GM19438 (cell line): Measurements from ENCODE around the gene CDC42SE2.
"Not testable (repeated sequence)": the region's sequence is repeated elsewhere in the genome, so short reads cannot be mapped to it uniquely, and the experiment has no call there.

Source experiments
- ATAC-seq: cut with Tn5 transposase; IDR thresholded peaks from one replicate; pipeline ENCODE4 v1.9.1; 2021; ENCODE audit warnings: low read depth; ENCODE audit not compliant: unreplicated experiment

CDC42SE2 gene

DNA sequence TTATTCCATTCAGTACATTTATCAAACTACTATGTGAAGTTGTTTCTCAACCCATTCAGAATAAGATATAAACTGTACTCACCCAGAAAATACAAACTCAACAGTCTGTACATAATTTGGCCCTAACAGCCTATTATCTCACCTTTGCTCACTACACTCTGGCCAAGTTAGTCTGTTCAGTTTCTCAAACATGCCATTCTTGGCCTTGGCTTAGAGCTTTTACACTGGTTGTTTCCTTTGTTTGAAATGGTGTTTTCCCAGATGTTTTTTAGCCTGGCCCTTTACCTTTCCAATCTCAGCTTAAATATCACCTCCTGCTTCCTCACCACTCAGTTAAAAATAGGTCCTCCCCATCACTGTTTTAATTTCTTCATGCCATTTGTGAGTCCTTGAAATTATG, 13.6 kb downstream of the CDC42SE2 start:
- no peak for ATAC-seq

DNA sequence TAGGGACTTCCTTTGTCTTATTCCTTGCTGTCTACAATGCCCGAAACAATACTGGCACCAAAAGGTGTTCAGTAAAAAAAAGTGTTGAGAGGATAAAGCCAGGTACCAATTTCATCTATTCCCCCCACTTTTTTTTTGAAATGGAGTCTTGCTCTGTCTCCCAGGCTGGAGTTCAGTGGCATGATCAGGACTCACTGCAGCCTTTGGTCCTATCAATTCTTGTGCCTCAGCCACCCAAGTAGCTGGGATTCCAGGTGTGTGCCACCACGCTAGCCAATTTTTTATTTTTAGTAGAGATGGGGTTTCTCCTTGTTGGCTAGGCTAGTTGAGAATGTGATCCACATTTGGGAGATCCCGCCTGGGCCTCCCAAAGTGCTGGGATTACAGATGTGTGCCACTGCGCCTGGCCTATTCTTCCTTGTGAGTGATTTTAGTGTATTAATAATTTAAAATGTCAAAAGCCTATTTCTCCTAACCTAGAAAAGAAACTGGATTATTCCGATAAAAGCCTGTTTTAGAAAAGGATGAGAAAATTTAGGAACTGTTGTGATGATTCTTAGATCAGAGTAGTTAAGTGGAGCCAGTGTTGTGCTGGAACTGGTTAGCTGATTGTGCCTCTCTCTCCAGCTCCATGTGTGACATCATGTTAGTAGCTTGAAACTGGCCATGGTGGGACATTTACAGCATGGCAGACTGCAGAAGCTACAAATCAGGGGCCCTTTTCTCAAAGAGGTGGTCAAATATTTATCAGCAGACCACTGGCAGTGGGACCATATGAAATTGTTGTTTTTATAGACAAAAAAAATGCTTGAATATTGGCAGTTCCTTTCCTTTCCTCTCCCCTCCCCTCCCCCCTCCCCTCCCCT, 14.3 kb downstream of the CDC42SE2 start:
- ATAC-seq = no peak

DNA sequence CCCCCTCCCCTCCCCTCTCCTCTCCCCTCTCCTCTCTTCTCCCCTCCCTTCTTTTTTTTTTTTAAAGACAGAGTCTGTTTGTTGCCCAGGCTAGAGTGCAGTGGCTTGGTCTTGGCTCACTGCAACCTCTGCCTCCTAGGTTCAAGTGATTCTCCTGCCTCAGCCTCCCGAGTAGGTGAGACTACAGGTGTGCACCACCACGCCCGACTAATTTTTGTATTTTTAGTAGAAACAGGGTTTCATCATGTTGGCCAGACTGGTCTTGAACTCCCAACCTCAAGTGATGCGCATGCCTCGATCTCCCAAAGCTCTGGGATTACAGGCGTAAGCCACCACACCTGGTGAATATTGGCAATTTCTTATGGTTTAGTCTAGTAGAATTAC, 14.9 kb downstream of the CDC42SE2 start:
- ATAC-seq = not testable (repeated sequence)

DNA sequence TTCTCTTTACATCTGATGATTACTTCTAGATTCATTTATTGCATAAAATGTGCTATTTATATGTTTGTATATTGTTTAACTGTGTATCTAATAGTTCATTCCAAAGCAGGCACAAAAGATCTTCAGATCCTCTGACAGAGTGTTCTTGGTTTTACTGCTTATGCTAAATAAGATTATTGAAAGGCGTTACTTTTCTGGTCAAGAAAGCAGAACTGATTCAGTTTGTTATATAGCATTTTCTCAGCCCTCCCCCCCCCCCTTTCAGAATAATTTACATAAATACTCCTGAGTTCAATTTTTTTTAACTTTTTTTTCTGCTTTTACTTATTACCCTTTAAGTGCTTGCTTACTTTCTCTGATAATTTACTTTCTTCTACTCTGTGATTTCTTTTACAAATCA, 15.4 kb downstream of the CDC42SE2 start:
- no peak for ATAC-seq

DNA sequence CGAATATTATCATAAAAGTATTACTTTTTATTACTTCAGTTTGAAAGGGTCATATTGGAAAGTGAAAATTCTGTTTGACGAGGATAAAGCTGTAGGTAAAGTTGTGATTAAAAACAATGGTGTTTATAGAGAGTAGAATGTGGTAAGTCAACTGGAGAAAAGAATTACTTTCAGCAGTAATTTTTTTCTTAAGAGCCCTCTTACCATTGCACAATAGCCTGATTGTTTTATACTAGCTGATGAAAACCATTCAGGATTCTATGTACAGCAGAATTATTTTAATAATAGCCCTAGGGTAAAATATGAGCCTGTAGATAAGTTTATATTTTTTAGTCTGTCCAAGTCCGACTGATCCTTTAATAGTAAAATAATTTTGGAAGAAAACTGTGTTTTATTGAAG, 16.6 kb downstream of the CDC42SE2 start:
- no peak for ATAC-seq

DNA sequence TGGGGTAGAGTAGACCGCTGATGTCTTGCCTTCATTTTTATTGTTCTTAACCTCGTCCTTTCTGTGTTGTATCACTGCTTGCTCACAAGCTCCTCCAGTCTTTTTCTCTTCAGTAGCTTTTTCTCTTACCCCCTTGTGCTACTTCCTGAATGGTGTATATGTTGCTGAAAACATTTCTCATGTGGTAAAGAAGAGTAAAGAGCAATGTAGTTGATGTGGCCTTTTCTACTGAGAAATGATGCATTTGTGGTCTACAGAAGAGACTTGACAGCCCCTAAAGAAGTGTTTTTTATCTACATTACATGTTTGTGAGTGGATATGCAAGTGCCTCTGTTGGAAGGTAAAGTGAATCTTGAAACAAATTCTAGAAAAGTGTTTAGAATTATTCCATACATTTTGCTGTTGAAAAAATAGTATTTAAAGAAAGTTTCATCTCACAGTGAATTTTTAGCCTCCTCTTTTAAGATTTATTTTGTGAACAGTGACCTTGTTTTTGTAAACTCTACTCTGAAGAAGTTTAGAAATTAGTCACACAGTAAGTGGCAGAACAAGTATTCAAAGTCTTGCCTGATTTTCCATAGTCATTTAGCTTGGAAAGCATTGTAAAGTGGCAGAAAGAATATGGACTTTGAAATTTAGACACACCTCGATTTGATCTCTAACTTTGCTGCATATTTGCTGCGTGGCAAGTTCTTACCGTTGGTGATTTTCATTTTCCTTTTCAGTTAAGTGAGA, 17.4 kb downstream of the CDC42SE2 start:
- ATAC-seq = no peak

DNA sequence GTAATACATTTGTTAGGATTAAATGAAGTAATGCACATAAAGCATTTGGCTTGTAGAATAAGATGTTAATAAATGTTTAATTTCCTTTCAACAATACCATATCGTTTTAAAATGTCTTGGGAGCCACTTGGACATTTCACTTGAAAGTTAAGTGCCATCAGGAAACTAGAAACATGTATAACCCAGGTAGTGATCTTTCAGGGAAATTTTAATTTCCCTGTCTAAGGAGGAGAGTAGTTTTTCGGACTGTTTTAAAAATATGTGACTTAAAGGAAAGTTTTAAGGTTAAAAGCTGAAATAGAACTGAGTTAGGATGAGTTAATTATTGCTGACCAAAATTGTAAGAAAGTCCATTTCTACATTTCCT, 18.0 kb downstream of the CDC42SE2 start:
- no peak for ATAC-seq

DNA sequence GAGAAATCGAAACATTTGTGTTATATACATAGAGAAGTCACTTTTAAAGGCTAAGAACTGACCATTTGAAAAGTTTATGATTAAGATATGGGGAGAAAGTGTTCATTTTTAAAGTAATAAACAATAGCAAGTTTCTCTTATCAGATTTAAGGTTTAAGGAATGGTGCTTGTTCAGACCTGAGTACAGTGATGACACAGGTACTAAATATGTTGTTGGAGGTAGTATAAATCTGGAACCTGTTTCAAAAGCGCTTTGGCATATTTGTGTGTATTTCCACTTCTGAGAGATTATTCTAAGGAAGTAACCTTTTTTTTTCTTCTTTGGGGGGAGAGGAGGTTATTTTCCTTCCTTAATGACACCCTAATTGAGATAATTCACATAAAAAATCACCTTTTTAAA, 18.4 kb downstream of the CDC42SE2 start:
- ATAC-seq = no peak

DNA sequence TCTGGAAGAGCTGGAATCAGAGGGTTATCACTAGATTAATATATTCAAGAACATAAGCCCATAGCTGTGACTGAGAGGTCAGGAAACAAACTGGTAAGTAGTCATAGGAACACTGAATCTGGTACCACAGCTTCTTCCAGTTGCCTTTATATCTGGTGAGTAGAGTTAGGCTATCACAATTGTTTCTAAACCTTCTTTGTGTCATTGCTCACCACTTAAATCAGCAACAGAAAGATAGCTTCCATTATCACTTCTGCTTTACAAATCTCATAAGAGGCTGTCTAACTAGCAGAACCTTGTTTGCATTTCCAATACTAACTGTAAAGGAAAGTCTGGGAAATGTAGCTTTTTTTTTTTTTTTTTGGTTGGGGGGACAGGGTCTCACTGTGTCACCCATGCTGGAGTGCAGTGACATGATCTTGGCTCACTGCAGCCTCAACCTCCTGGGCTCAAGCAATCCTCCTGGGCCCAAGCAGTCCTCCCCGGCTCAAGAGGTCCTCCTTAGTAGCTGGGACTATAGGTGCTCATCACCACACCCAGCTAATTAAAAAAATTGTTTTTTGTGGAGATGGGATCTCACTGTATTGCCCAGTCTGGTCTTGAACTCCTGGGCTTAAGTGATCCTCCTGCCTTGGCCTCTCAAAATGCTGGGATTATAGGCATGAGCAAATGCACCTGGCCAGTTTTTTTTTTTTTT, 22.0 kb downstream of the CDC42SE2 start:
- no peak for ATAC-seq

DNA sequence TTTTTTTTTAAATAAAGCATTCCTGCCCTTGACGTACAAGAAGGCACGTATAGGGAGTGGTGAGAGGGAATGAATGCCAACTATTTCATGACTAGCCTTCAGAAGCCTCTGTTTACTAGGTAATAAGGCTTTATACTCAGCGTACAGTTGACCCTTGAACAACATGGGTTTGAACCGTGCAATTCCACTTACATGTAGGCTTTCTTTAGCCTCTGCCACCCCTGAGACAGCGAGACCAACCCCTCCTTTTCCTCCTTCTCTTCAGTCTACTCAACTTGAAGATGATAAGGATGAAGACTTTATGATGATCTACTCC, 22.5 kb downstream of the CDC42SE2 start:
- ATAC-seq = no peak

DNA sequence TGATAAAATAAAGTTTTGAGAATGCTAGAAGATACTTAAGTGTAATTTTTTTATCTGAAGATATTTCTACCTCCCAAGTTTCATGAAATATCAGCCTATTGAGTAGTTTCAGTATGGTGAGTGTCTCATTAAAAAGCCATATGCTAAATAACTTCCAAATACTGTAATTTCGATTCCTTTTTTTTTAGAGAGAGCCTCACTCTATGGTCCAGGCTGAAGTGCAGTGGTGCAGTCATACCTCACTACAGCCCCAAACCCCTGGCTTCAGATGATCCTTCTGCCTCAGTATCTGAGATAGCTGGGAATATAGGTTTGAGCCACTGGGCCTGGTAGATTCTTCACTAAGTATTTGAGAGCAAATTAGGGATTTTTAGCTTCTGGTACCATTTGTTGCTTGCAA, 24.5 kb downstream of the CDC42SE2 start:
- no peak for ATAC-seq

DNA sequence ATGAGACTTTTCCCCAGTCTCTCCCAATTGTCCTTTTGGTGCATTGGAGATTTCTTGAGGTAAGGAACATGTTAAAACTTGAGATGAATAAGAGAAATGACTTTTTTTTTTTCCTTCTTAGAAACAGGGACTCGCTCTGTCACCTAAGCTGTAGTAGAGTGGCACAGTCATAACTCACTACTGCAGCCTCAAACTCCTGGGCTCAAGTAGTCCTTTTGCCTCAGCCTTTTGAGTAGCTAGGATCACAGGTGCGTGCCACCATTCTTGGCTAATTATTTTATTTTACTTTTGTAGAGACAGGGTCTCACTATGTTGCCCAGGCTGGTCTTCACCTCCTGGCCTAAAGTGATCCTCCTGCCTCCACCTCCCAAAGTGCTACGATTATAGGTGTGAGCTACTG, 25.9 kb downstream of the CDC42SE2 start:
- ATAC-seq = no peak

DNA sequence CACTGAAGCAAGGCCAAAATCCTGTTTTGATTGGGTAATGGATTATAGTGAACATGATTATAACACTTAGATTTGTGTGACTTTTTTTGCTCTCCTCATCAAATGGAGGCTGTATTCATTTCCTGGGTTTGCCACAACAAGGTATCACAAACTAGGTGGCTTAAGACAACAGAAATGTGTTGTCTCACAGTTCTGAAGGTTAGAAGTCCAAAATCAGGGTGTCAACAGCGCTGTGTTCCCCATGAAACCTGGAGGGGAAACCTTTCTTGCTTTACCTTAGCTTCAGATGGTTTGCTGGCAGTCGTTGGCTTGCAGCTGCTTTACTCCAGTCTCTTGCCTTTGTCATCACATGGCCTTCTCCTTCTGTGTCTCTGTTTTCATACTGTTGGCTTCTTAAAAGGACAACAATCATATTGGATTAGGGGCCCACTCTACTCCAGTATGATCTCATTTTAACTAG, 32.4 kb downstream of the CDC42SE2 start:
- no peak for ATAC-seq

DNA sequence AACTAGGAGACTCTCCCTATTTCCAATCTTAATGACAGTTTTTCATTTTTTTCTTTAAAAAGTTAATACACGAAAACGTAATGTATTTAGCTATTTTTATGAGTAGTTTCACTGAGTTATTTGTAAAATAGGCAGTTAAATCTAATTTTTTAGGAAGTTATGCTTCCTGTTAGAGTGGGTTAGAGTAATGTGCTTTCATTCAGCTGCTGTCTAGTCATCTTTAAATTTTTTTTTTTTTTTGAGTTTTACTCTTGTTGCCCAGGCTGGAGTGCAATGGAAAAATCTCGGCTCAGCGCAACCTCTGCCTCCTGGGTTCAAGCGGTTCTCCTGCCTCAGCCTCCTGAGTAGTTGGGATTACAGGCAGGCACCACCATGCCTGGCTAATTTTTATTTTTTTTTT, 34.0 kb downstream of the CDC42SE2 start:
- ATAC-seq = no peak

DNA sequence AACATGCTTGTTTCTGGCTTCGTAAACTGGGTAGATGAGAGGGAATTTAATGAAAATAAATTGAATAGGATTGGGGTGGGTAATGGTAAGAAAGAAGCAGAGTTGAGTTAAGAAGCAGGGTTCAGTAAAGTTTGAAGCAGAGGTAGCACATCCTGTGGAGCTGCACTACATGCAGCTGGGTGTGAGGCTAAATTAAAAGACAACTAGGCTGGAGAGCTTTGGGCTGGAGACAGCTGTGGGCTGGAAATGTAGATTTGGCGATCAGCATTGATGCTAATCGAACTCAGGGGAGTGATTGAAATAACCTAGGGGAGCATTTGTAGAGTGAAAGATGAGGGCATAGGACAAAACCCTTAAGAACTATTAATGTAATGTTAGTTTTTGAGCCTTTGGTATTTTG, 35.6 kb downstream of the CDC42SE2 start:
- no peak for ATAC-seq

DNA sequence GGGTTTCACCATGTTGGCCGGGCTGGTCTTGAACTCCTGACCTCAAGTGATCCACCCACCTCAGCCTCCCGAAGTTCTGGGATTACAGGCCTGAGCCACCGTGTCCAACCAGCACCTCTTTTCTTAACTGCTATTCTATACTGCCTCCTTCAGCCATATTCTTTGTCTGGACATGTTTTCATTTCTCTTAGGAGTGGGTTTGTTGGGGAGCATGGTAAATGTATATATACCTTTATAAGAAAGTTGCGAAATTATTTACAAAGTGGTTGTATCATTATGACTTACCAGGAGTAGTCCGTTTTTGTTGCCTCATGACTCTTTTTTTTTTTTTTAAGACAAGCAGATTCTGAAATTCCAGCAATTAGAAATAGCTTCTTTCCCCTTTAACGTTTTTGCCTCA, 38.7 kb downstream of the CDC42SE2 start:
- no peak for ATAC-seq

DNA sequence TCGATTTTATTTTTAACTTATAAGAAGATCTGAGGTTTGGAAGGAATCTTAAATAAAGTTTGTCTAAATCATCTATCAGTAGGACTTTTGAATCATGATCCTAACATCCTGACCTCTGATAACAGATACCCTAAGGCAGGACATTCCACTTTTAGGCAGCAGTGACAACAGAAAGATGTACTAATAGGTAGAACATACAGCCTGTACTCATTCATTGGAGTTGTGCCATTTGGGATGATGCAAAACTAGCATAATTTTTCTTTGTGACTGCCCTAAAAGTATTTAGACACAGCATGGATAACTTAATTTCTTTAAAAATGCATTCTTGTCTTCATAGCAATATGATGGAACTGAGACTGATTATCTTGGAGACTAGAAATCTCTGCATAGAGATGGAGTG, 39.7 kb downstream of the CDC42SE2 start:
- no peak for ATAC-seq

DNA sequence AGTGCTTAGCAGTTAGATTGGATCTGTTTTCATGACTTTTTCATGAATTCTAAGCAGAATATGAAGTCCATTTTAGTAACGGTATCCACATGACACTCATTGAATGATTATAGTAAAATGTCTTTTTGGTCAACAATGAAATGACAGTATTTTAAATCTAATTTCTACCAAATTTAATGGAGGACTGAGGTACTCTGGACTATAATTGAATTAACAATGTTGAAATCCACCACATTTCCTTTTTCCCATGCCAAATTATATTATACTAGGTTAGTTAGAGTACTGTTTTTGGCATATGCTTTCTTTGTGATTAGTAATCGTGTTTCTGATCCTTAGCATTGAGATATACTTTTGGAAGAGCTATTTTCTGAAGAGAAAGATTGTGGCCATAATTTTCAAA, 40.6 kb downstream of the CDC42SE2 start:
- no peak for ATAC-seq

DNA sequence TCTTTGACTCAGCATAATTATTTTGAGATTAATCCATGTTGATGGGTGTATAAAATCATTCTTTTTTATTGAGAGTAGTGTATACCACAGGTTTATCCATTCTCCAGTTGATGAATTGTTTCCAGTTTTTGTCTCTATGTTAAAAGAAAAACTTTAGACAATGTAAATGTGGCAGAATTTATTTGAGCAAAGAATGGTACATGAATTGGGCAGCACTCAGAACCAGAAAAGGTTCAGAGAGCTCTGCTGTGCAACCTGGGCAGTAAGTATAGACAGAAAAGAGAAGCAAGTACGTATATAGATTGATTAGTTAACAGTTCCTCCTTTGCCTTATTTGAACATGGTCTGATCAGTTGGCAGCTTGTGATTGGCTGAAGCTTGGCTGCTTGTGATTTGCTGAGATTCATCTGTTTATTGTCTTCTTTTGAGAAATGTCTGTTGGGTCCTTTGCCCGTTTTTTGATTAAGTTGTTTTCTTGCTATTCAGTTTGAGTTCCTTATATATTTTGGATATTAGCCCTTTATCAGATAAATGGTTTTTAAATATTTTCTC, 41.4 kb downstream of the CDC42SE2 start:
- ATAC-seq = no peak

DNA sequence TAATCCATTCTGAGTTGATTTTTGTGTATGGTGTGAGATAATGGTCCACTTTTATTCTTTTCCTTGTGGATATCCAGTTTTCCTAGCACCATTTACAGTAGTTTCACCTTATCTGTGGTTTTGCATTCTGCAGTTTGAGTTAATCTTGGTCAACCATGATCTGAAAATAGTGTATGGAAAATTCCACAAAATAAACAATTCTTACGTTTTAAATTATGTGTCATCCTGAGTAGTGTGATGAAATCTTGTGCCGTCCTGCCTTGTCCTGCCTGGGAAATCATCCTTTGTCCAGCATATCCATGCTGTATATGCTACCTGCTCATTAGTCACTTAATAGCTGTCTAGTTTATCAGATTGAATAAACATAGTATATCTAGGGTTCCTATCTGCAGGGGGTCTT, 42.1 kb downstream of the CDC42SE2 start:
- ATAC-seq = no peak

DNA sequence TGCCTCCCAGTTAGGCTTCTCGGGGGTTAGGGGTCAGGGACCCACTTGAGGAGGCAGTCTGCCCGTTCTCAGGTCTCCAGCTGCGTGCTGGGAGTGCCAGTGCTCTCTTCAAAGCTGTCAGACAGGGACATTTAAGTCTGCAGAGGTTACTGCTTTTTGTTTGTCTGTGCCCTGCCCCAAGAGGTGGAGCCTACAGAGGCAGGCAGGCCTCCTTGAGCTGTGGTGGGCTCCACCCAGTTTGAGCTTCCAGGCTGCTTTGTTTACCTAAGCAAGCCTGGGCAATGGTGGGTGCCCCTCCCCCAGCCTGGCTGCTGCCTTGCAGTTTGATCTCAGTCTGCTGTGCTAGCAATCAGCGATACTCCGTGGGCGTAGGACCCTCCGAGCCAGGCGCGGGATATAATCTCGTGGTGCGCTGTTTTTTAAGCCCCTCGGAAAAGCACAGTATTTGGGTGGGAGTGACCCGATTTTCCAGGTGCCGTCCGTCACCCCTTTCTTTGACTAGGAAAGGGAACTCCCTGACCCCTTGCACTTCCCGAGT, 48.5 kb downstream of the CDC42SE2 start:
- ATAC-seq = not testable (repeated sequence)
